K562 (cell line): ENCODE results near the gene NDC1. TPM values are rescaled to one million over a fixed set of nuclear protein-coding genes. Genes with fewer than 3 reads are reported as not detected.
A peak's percentile ranks its signal among the peaks of the same experiment; 100 is the strongest.

ENCODE experiments used
- ATAC-seq: fragments of 200-7000 bp; cut with Tn5 transposase; 3 replicates; pipeline ENCODE4 v1.9.1; 2020; ENCODE audit warnings: moderate library complexity
- BruUV-seq: library from RNA; stranded (reverse); fragments of 400-500 nt; replicated peaks from 2 replicates; lab custom pipeline; 2021; lab: Mats Ljungman, UMichigan
- CTCF ChIA-PET: fragments of 300-600 bp; formaldehyde crosslinking; extraction: SDS; loops from one replicate; lab custom pipeline; 2021; ENCODE audit warnings: low intra/inter-chr PET ratio; lab: Yijun Ruan, JAX
- POLR2A ChIA-PET: fragments of 300-600, 350-650 bp; sonication (Branson Sonifier 250); formaldehyde crosslinking; extraction: SDS; loops from one replicate; lab custom pipeline; 2021; ENCODE audit warnings: antibody characterized with exemption, inconsistent platforms; lab: Yijun Ruan, JAX
- DNase-seq, 4 experiments: peaks; one replicate each; pipeline versions ENCODE4 v3.0.0 to v3.0.0-alpha.2; 2011 to 2018; ENCODE audit warnings: low spot score in 3 of 4, mixed read lengths in 3 of 4; ENCODE audit errors: extremely low read depth in 1 of 4
- FAIRE-seq: peaks from 2 replicates; lab custom pipeline; 2011; peaks lifted over from hg19 to GRCh38; lab: Jason Lieb, UNC
- H2AFZ ChIP-seq: 2 replicates; pipeline ENCODE4 v1.6.0; 2011; ENCODE audit warnings: low read depth, low read length, control low read depth, inconsistent platforms
- H3K27ac ChIP-seq: fragments of 200-600 bp; 3 replicates; pipeline ENCODE4 v1.8.0; 2011; ENCODE audit warnings: low read depth, mild to moderate bottlenecking, control low read depth, inconsistent platforms, low read length, moderate library complexity, mixed read lengths; ENCODE audit errors: extremely low read depth
- H3K27me3 ChIP-seq, 2 experiments: fragments of 300-600 bp in 1 of 2; 2 replicates in 1 of 2; 3 replicates in 1 of 2; pipeline versions ENCODE4 v1.6.0 to v1.8.0; 2011; ENCODE audit warnings: inconsistent platforms in 2 of 2, low read length in 2 of 2, mild to moderate bottlenecking in 1 of 2, mixed read lengths in 1 of 2, moderate library complexity in 1 of 2; ENCODE audit not compliant: control insufficient read depth in 2 of 2, insufficient read depth in 2 of 2
- H3K36me3 ChIP-seq: fragments of 300-600 bp; 3 replicates; pipeline ENCODE4 v1.8.0; 2011; ENCODE audit warnings: mild to moderate bottlenecking, low read length, inconsistent platforms; ENCODE audit not compliant: control insufficient read depth, insufficient read depth
- H3K4me1 ChIP-seq, 2 experiments: fragments of 200-600 bp in 1 of 2; replicated peaks in 1 of 2; 2 replicates in 1 of 2; 3 replicates in 1 of 2; pipeline versions ENCODE4 v1.5.1 to v1.8.0; 2011; ENCODE audit warnings: inconsistent platforms in 2 of 2, low read length in 2 of 2, mild to moderate bottlenecking in 1 of 2, mixed read lengths in 1 of 2, moderate library complexity in 1 of 2; ENCODE audit not compliant: control insufficient read depth in 2 of 2, insufficient read depth in 2 of 2
- H3K4me2 ChIP-seq: 2 replicates; pipeline ENCODE4 v1.6.1; 2011; ENCODE audit warnings: low read length, control low read depth, inconsistent platforms, mixed read lengths; ENCODE audit not compliant: insufficient read depth
- H3K4me3 ChIP-seq: fragments of 200-600 bp; sonication (generic), shearing (Covaris generic); 2 replicates; pipeline ENCODE4 v1.5.1; 2016; ENCODE audit warnings: control low read depth, inconsistent platforms
- H3K79me2 ChIP-seq: fragments of 200-600 bp; 3 replicates; pipeline ENCODE4 v1.8.0; 2011; ENCODE audit warnings: low read length, inconsistent platforms; ENCODE audit not compliant: control insufficient read depth, insufficient read depth
- H3K9ac ChIP-seq, 2 experiments: 2 replicates each; pipeline versions ENCODE4 v1.6.0 to v1.6.1; 2011; ENCODE audit warnings: low read depth in 2 of 2, low read length in 2 of 2, control low read depth in 1 of 2, inconsistent platforms in 1 of 2, mild to moderate bottlenecking in 1 of 2, mixed read lengths in 1 of 2; ENCODE audit not compliant: insufficient read depth in 1 of 2
- H3K9me1 ChIP-seq: one replicate; pipeline ENCODE4 v1.6.0; 2011; ENCODE audit warnings: inconsistent platforms, mild to moderate bottlenecking, low read length, moderate library complexity; ENCODE audit not compliant: control insufficient read depth, insufficient read depth
- H3K9me3 ChIP-seq: replicated peaks from 2 replicates; pipeline ENCODE4 v1.5.1; 2011; ENCODE audit warnings: low read depth, low read length, inconsistent platforms; ENCODE audit not compliant: control insufficient read depth, insufficient read depth
- H4K20me1 ChIP-seq: replicated peaks from 2 replicates; pipeline ENCODE4 v1.6.1; 2011; ENCODE audit warnings: low read length, inconsistent platforms, mixed read lengths; ENCODE audit not compliant: control insufficient read depth, insufficient read depth
- ARID1B ChIP-seq: fragments of 450-650 bp; IDR thresholded peaks from 2 replicates; pipeline ENCODE4 v1.6.1; 2016; ENCODE audit warnings: antibody characterized with exemption, mild to moderate bottlenecking, inconsistent platforms
- BCL6 ChIP-seq: fragments of 250-450 bp; sonication (Bioruptor Pico); IDR thresholded peaks from 2 replicates; pipeline ENCODE4 v1.4.0; 2020
- BCLAF1 ChIP-seq, 2 experiments: fragments of 450-650 bp in 1 of 2; IDR thresholded peaks; 2 replicates each; pipeline ENCODE4 v1.6.1; 2011 to 2017; ENCODE audit warnings: low read depth in 2 of 2, antibody characterized with exemption in 1 of 2, borderline replicate concordance in 1 of 2, low read length in 1 of 2, mild to moderate bottlenecking in 1 of 2, mixed read lengths in 1 of 2; ENCODE audit not compliant: control insufficient read depth in 1 of 2
- GATA2 ChIP-seq: sonication (generic); formaldehyde crosslinking; IDR thresholded peaks from 2 replicates; pipeline ENCODE4 v1.4.0; 2020; ENCODE audit warnings: mild to moderate bottlenecking, missing genetic modification reagents
- HDAC1 ChIP-seq, 2 experiments: fragments of 450-650 bp; IDR thresholded peaks; 2 replicates each; pipeline ENCODE4 v1.6.1; 2016 to 2017; ENCODE audit warnings: inconsistent platforms in 1 of 2, mild to moderate bottlenecking in 1 of 2, moderate library complexity in 1 of 2
- HIVEP1 ChIP-seq: fragments of 250-450 bp; sonication (Bioruptor Pico); IDR thresholded peaks from 2 replicates; pipeline ENCODE4 v1.4.0; 2020; ENCODE audit warnings: mild to moderate bottlenecking
- MCM5 ChIP-seq: fragments of 450-650 bp; IDR thresholded peaks from 2 replicates; pipeline ENCODE4 v1.6.1; 2016; ENCODE audit warnings: low read depth
- NR2C1 ChIP-seq, 2 experiments: fragments of 450-650 bp; IDR thresholded peaks; 2 replicates each; pipeline ENCODE4 v1.6.1; 2017; ENCODE audit warnings: mild to moderate bottlenecking in 2 of 2, antibody characterized with exemption in 1 of 2, inconsistent platforms in 1 of 2, missing compliant biosample characterization in 1 of 2, missing genetic modification characterization in 1 of 2
- NR3C1 ChIP-seq: sonication (generic); formaldehyde crosslinking; IDR thresholded peaks from 2 replicates; pipeline ENCODE4 v1.8.1; 2022; ENCODE audit warnings: missing genetic modification reagents
- PTBP1 ChIP-seq: fragments of 200-400 bp; formaldehyde crosslinking; IDR thresholded peaks from 2 replicates; pipeline ENCODE4 v1.6.1; 2017; ENCODE audit warnings: low read depth, low read length
- RCOR1 ChIP-seq, 2 experiments: IDR thresholded peaks; 2 replicates each; pipeline ENCODE4 v1.6.1; 2012; ENCODE audit warnings: low read depth in 2 of 2, low read length in 2 of 2, borderline replicate concordance in 1 of 2, improper control_type of control experiment in 1 of 2
- SRSF9 ChIP-seq: fragments of 200-400 bp; formaldehyde crosslinking; IDR thresholded peaks from 2 replicates; pipeline ENCODE4 v1.6.1; 2017; ENCODE audit warnings: low read depth, low read length, borderline replicate concordance
- TAL1 ChIP-seq: fragments of 450-650 bp; IDR thresholded peaks from 2 replicates; pipeline ENCODE4 v1.6.1; 2016; ENCODE audit warnings: mild to moderate bottlenecking
- TCF3 ChIP-seq: sonication (generic); formaldehyde crosslinking; IDR thresholded peaks from 2 replicates; pipeline ENCODE4 v1.4.0; 2020; ENCODE audit warnings: mild to moderate bottlenecking, missing genetic modification reagents
- WHSC1 ChIP-seq: IDR thresholded peaks from one replicate; pipeline ENCODE4 v1.6.1; 2012; ENCODE audit warnings: low read length, control low read depth, inconsistent platforms
- ZNF140 ChIP-seq: fragments of 250-450 bp; sonication (Bioruptor Pico); IDR thresholded peaks from 2 replicates; pipeline ENCODE4 v1.8.0; 2021; ENCODE audit warnings: moderate library complexity, mild to moderate bottlenecking, inconsistent platforms
- ZNF146 ChIP-seq: IDR thresholded peaks from one replicate; pipeline ENCODE4 v1.6.1; 2018; ENCODE audit warnings: missing compliant biosample characterization; ENCODE audit not compliant: unreplicated experiment
- ZNF311 ChIP-seq: fragments of 250-450 bp; sonication (Bioruptor Pico); IDR thresholded peaks from 2 replicates; pipeline ENCODE4 v1.4.0; 2020; ENCODE audit warnings: mild to moderate bottlenecking, moderate library complexity
- ZNF561 ChIP-seq: fragments of 450-650 bp; formaldehyde crosslinking; conservative IDR thresholded peaks from 2 replicates; pipeline ENCODE4 v1.4.0; 2020; ENCODE audit warnings: mild to moderate bottlenecking, moderate library complexity
- ZNF764 ChIP-seq: fragments of 250-450 bp; sonication (Bioruptor Pico); IDR thresholded peaks from 2 replicates; pipeline ENCODE4 v1.4.0; 2020; ENCODE audit warnings: low read depth, mild to moderate bottlenecking, moderate library complexity
- in situ Hi-C: fragments of 300-500 bp; cut with MboI; formaldehyde crosslinking; loops from 4 replicates; pipeline ENCODE4 v1.15.0; 2018; ENCODE audit warnings: inconsistent platforms, mixed read lengths
- intact Hi-C: fragments of 100-400 bp; cut with micrococcal nuclease; formaldehyde crosslinking; loops from 2 replicates; pipeline ENCODE4 v1.14.2; 2022
- polyA plus RNA-seq, 8 experiments: library from polyadenylated mRNA; depleted of rRNA in 4 of 8; stranded (reverse) in 5 of 8; unstranded in 3 of 8; fragments of >200 nt; fragmentation: Nextera tagmentation in 2 of 8; fragmentation: Illumina TruSeq in 1 of 8; extraction: Ambion mirVana in 2 of 8; extraction: Trizol in 1 of 8; gene quantifications; 2 replicates each; pipeline versions ENCODE4 v1.2.1 to v1.2.3, GENCODE V29; 2011 to 2014; ENCODE audit warnings: inconsistent platforms in 1 of 8, missing spikeins in 1 of 8
- total RNA-seq, 7 experiments: library from RNA; depleted of rRNA in 6 of 7; stranded (reverse); fragments of >200 nt in 6 of 7; fragmentation: Illumina TruSeq in 2 of 7; extraction: Trizol in 2 of 7; gene quantifications; 2 replicates each; pipeline versions ENCODE4 v1.2.1 to v1.2.3, GENCODE V29; 2011 to 2021; ENCODE audit warnings: low replicate concordance in 1 of 7
- TF ChIP-seq, protein P1 (sequence below): fragments of 450-650 bp; IDR thresholded peaks from 2 replicates; pipeline ENCODE4 v1.6.1; 2016; ENCODE audit warnings: antibody characterized with exemption

Gene NDC1
- total and polyA plus RNA-seq, 9 of the 15 experiments (the other 6 are each of a cell fraction or from before 2014, with no cell fraction given) = 26.9 to 102 (median 64.5) TPM

DNA sequence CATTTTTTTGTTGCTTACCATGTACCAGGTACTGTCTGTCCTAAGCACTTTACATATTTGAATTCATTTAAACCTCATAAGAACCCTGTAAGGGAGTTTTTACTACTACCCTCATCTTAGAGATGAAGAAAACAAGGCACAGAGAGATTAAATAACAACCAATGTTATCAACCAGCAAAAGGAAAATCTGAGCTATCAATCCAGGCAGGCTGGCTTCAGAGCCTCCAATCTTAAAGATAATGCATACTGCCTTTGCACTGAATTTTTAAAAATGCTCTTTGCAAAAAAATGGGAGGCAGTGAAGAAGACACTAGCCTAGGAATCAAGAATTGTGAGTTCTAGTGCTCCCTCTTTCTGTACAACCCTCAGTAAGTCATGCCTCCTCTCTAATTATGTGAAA lies 18.7 kb downstream of the NDC1 start:
- ChIA-PET CTCF (no interaction called here), POLR2A (interaction anchor here (0.6 to 2.5 kb wide), 5 partner anchors 9 to 162 kb away, joined by 3 to 9 read pairs (median 3); no protein-coding TSS in a partner anchor)
- intact Hi-C loops = no loop called here
- Histone ChIP-seq H3K36me3 (peaks cover 78% of the 10 kb centered on the region), H3K9me1 (no peaks in the 10 kb centered on the region), H3K4me2 (no peak overlapping the region), H3K9ac (no peak overlapping the region), H3K4me1 (0 out of 5 replicates have a peak, but pooled peaks cover 0 to 3% of the 10 kb centered on the region in 2 experiments), H2AFZ (no peak overlapping the region), H4K20me1 (0 out of 2 replicates have a peak, but pooled peaks cover 3% of the 10 kb centered on the region), H3K4me3 (no peak overlapping the region), H3K27me3 (no peaks in the 10 kb centered on the region), H3K79me2 (peaks cover 22% of the 10 kb centered on the region), H3K27ac (no peak overlapping the region), H3K9me3 (no peaks in the 10 kb centered on the region)
- FAIRE-seq (no peak), ATAC-seq (no peak), DNase-seq (no peak)
- BruUV-seq = no TSS peak
- in situ Hi-C loops = no loop called here
- TF ChIP-seq NR2C1 (IDR thresholded peaks at IDR 0.05) (no peak), NR2C1 (tag; IDR thresholded peaks at IDR 0.05) (no peak), NR3C1 (no peak), WHSC1 (no peak), TAL1 (peak; percentile 26; the same call in 1 of the 2 replicates), HDAC1 (IDR thresholded peaks at IDR 0.05) (0 out of 4 replicates have a peak, but pooled peaks of 1 of the 2 experiments have one; percentile 20), HIVEP1 (CRISPR knock-in tag) (no peak), SRSF9 (no peak), ZNF764 (CRISPR knock-in tag) (no peak), ZNF140 (CRISPR knock-in tag) (no peak), BCL6 (CRISPR knock-in tag) (no peak), BCLAF1 (IDR thresholded peaks at IDR 0.05; ENCODE audit: borderline replicate concordance in 1 of 2, control insufficient read depth in 1 of 2, low read depth in 2 of 2, low read length in 1 of 2) (no peak), ZNF146 (CRISPR knock-in tag) (no peak), ZNF311 (CRISPR knock-in tag) (no peak), PTBP1 (no peak), ZNF561 (CRISPR knock-in tag) (no peak), ARID1B (peak; percentile 38; the same call in 1 of the 2 replicates), GATA2 (CRISPR knock-in tag) (no peak), RCOR1 (IDR thresholded peaks at IDR 0.05; ENCODE audit: borderline replicate concordance in 1 of 2, low read depth in 2 of 2, low read length in 2 of 2) (peak in 1 of 2 experiments; percentile 95; a peak in 2 of 4 replicates), MCM5 (no peak), TCF3 (CRISPR knock-in tag) (0 out of 2 replicates have a peak, but pooled peaks have one; percentile 23)
- TF ChIP-seq, protein P1, sequence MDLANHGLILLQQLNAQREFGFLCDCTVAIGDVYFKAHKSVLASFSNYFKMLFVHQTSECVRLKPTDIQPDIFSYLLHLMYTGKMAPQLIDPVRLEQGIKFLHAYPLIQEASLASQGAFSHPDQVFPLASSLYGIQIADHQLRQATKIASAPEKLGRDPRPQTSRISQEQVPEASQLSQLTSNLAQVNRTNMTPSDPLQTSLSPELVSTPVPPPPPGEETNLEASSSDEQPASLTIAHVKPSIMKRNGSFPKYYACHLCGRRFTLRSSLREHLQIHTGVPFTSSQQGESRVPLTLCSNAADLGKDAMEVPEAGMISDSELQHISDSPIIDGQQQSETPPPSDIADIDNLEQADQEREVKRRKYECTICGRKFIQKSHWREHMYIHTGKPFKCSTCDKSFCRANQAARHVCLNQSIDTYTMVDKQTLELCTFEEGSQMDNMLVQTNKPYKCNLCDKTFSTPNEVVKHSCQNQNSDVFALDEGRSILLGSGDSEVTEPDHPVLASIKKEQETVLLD = no peak
